H54 (cell line): ENCODE results near the gene GPR42.

Experiments
- DNase-seq: peaks from one replicate; pipeline ENCODE4 v3.0.0; 2011; ENCODE audit warnings: low spot score, mixed read lengths; ENCODE audit not compliant: insufficient read length
- FAIRE-seq: peaks from 3 replicates; lab custom pipeline; 2011; peaks lifted over from hg19 to GRCh38; lab: Jason Lieb, UNC
- POLR2A ChIP-seq: IDR thresholded peaks from 2 replicates; pipeline ENCODE4 v1.6.1; 2011; ENCODE audit warnings: low read depth, mild to moderate bottlenecking, low read length

Gene GPR42

GRCh38 chr19:35370722-35371121 lies at the start of gene GPR42:
GPR42 (plus strand) TSS chr19:35371068; CDS start chr19:35371360, 292 bp downstream.
- FAIRE-seq (no peak), DNase-seq (no peak)
- no peak for TF ChIP-seq POLR2A

GRCh38 chr19:35321291-35321690 lies 49.6 kb upstream of the GPR42 start:
- FAIRE-seq (no peak), DNase-seq (no peak)

GRCh38 chr19:35322014-35322413 lies 48.9 kb upstream of the GPR42 start:
- DNase-seq = no peak
- TF ChIP-seq POLR2A = no peak

More at GRCh38 chr19:35321291-35321690, 49.6 kb upstream of the GPR42 start:
- no peak for TF ChIP-seq POLR2A

GRCh38 chr19:35327642-35328041 lies 43.2 kb upstream of the GPR42 start:
- DNase-seq (no peak), FAIRE-seq (peak; percentile 20)

More at GRCh38 chr19:35322014-35322413, 48.9 kb upstream of the GPR42 start:
- FAIRE-seq = no peak

GRCh38 chr19:35328851-35329285 lies 42.0 kb upstream of the GPR42 start, which contains the start of gene CD22:
CD22 (plus strand) TSS chr19:35329187; CDS start chr19:35332041, 2,854 bp downstream.
- DNase-seq (no peak), FAIRE-seq (no peak)
- TF ChIP-seq POLR2A = no peak

More at GRCh38 chr19:35327642-35328041, 43.2 kb upstream of the GPR42 start:
- TF ChIP-seq POLR2A = no peak

GRCh38 chr19:35329323-35329722 lies 41.5 kb upstream of the GPR42 start:
- no peak for DNase-seq
- no peak for TF ChIP-seq POLR2A
- no peak for FAIRE-seq

GRCh38 chr19:35330475-35330874 lies 40.4 kb upstream of the GPR42 start:
- FAIRE-seq (no peak), DNase-seq (no peak)
- TF ChIP-seq POLR2A = no peak

- no peak for TF ChIP-seq POLR2A
- DNase-seq (no peak), FAIRE-seq (no peak)
These were observed 39.2 kb upstream of the GPR42 start for GRCh38 chr19:35331551-35332214.

- DNase-seq (no peak), FAIRE-seq (no peak)
- TF ChIP-seq POLR2A = no peak
These were observed 38.1 kb upstream of the GPR42 start for GRCh38 chr19:35332817-35333216.

- TF ChIP-seq POLR2A = no peak
- FAIRE-seq (no peak), DNase-seq (no peak)
These were observed 36.6 kb upstream of the GPR42 start for GRCh38 chr19:35334144-35334753.

GRCh38 chr19:35336166-35336955 lies 34.5 kb upstream of the GPR42 start:
- FAIRE-seq (no peak), DNase-seq (no peak)
- no peak for TF ChIP-seq POLR2A

GRCh38 chr19:35337097-35337983 lies 33.5 kb upstream of the GPR42 start:
- FAIRE-seq (no peak), DNase-seq (no peak)
- TF ChIP-seq POLR2A = no peak

- TF ChIP-seq POLR2A = no peak
- FAIRE-seq (no peak), DNase-seq (no peak)
These were observed 32.9 kb upstream of the GPR42 start for GRCh38 chr19:35337984-35338296.

GRCh38 chr19:35340431-35340830 lies 30.4 kb upstream of the GPR42 start:
- FAIRE-seq = no peak
- no peak for TF ChIP-seq POLR2A

More at GRCh38 chr19:35340431-35340830, 30.4 kb upstream of the GPR42 start:
- DNase-seq = no peak
